GM18526 (cell line): ENCODE measurements around the gene CDC25C.

ENCODE experiments used
- POLR2A ChIP-seq: IDR thresholded peaks from 3 replicates; pipeline ENCODE4 v1.6.1; 2011; ENCODE audit not compliant: insufficient read length; ENCODE audit errors: extremely low read depth

The CDC25C gene

DNA sequence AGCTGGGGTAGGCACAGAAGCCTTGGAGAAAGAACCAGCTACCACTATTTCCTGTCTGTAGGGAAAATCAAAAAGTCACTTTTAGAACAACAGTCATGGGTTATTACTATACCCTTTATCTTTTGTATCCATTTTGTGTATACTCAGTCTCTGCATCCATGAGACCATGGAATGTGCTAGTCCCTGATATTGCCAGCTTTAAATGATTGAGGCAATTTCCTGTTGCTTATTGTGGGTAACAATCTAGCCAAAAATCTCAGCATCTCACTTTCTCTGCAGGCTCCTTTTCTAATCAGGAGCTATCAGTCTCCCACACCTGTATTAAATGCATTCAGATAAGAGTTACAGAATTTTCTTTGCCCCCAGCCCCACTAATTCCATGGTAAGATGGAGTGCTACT, 19.9 kb upstream of the CDC25C start:
- TF ChIP-seq POLR2A = no peak

DNA sequence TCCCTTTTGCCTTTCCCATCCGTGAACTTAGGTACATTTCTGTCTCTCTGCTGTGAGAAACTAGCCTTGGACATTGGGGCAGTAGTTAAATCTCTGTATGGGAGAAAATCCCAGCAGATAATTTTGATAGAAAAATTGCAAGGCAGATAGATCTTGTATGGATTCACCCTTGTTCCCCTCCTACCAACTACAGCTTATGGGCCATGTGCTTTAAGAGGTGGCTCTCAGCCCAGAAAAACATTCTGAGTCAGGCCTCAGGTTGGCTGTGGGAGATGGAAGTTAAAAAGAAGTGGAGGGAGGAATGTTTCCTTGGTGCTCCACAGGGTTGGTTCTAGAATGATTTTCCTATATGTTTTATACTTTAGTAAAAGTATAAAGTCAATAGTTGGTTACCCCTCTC, 19.5 kb upstream of the CDC25C start:
- TF ChIP-seq POLR2A = no peak

DNA sequence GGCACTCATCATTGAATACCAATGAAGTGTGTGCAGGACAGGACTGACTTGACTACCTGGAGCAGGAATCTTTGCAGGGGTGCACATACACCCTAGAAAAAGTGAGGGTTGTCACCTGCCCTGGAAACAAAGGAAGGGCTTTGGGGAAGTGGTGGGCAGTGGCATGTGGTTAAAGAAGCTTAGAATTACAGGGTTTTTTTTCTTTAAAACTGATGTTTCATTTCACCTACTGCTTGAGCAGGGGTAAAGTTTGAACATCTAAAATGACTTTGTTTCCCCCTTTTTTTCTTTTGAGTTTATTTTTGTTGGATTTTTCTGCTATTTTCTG, 18.9 kb upstream of the CDC25C start:
- no peak for TF ChIP-seq POLR2A

DNA sequence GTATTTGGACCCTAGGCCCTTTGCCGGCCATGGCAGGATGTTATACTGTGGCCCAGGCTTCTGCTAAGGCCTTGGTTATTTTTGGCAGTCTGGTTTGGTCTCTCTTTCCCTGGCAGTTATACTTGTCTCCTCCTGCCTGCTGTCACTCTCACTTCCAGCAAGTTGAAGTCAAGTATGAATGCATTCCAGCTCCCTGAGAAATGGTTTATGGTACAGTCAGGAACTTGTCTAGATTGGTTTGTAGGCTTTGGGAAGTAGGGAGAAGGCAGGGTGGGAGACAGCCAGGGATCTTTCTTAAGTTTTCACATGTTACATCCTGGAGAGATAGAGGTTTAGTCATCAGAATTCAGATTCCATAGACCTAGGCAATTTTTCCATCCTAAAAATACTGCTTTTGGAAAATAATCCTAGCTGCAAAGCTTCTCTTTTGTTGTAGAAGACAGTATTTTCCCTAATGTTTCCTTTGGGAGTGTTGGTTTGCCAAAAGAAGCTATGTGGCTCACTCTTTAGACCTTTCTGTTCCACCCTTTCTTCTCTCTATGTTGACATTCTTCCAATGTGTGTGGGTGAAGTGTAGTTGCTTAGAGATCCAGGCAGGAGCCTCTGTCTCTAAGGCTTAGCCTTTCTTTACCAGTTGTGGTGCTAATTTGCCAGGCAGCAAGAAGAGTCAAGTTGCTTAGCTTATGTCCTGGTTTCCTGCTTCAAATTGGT, 18.4 kb upstream of the CDC25C start:
- TF ChIP-seq POLR2A = no peak

DNA sequence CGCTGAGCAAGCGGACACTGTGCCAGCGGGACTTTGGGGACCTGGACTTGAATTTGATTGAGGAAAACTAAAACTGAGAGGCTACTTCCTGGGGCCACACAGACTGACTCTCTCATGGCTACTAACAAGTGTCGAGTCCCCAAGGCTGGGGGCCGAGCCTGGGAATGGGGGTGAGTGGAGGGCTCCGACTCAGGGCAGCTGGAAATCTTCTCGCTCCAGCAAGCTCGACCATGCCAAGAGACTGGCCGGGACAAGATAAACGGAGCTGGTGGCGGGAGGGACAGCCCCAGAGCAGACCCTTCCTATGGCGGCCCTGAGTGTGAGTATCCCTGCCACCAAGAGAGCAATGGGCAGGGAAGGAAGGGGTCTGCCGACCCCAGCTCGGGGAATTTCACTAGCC, 15.3 kb upstream of the CDC25C start:
- no peak for TF ChIP-seq POLR2A

DNA sequence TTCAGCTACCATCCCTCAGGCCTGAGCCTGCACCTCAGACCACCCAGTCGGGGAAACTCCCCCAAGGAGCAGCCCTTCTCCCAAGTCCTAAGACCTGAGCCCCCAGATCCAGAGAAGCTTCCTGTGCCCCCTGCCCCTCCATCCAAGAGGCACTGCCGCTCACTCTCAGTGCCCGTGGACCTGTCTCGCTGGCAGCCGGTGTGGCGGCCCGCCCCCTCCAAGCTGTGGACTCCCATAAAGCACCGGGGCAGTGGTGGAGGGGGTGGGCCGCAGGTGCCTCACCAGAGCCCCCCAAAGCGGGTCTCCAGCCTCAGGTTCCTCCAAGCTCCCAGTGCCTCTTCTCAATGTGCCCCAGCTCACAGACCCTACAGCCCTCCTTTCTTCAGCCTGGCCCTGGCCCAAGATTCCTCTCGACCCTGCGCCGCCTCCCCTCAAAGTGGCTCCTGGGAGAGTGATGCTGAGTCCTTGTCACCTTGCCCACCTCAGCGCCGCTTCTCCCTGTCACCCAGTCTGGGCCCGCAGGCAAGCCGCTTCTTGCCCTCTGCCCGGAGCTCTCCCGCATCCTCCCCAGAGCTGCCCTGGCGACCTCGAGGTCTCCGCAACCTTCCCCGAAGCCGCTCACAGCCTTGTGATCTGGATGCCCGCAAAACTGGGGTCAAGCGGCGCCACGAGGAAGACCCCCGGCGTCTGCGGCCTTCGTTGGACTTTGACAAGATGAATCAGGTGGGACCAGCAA, 13.5 kb upstream of the CDC25C start:
- no peak for TF ChIP-seq POLR2A

DNA sequence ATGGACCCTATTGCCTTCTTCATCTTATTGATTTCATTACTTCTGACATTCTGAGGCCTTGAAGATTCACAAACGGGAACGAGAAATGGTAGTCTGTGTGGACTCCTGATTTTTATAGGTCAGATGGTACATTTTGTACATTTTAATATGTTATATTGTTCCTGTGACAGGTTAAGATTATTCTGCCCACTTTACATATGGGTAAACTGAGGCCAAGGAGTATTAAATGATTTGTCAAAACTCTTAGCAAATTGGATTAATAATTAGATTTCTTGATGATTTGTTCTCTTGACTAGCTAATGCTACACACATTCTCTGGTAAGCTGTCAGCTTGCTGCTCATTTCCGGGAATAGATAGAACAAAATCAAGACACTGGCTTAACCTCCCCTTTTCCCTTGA, 8.4 kb upstream of the CDC25C start:
- no peak for TF ChIP-seq POLR2A

DNA sequence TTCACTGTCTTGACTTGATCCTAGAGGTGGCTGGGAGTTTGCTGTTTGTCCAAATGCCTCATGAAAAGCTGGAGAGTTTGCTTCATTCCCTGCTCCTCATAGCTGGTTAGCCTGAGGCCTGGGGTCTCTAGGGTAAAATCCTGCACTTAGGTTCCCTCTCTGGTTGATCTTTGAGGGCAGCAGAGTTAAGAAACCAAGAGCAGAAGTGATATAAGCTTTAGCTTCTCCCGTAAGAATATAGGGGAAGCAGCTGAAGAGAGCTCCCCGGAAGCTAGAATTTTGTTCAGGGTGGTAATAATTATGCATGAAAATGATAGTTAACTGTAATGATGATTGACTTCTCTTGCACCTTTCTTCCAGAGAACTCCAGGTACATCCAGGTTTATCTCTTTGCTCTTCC, 7.9 kb upstream of the CDC25C start:
- no peak for TF ChIP-seq POLR2A

DNA sequence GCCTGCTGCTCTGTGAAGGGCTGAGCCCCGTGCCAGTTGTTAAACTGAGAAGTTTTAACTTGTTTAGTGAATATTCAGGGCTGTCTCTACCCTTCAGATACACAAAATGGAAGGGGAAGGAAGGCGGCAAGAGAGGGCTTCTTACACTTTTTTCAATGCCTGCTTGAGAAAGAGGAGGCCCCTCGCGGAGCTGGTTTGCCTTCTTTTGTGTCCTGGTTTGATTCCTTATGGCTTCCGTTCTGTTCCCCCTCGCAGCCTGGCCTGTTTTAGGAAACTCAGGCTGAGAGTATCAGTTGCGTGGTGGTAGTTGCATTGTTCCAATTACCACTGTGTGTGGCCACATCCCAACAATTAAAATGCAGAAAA, 7.5 kb upstream of the CDC25C start:
- TF ChIP-seq POLR2A = no peak

DNA sequence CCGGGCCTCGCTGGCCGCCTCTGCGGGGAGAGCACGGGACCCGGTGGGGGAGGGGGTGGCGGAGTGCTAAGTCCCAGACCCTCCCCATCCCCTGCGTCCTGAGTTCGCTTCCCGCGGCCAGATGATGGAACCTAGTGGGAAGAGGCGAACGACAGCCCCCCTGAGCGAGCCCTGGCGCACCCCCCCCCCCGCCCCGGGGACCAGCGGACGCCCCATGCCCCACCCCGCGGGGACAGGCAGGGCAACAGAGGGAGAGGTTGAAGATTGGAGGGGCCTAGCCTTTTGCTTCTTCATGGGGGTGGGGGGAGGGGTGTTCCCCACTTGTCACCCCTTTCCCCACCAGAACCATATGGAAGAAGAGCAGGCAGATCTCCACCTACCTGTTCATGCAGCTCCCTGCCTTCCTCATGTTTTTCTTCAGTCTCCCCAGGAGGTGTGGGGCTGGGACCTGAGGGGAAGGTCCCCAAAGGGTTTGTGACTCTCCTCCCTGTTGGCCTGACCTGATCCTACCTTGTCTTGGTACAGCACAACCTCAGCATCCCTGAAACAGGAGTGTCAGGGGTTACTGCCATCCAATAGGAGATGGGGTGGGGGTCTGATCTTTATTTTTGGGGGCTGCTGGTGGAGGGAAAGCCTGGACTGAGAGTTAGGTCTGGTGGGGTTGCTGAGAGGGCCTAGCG, 6.9 kb upstream of the CDC25C start:
- TF ChIP-seq POLR2A = no peak

DNA sequence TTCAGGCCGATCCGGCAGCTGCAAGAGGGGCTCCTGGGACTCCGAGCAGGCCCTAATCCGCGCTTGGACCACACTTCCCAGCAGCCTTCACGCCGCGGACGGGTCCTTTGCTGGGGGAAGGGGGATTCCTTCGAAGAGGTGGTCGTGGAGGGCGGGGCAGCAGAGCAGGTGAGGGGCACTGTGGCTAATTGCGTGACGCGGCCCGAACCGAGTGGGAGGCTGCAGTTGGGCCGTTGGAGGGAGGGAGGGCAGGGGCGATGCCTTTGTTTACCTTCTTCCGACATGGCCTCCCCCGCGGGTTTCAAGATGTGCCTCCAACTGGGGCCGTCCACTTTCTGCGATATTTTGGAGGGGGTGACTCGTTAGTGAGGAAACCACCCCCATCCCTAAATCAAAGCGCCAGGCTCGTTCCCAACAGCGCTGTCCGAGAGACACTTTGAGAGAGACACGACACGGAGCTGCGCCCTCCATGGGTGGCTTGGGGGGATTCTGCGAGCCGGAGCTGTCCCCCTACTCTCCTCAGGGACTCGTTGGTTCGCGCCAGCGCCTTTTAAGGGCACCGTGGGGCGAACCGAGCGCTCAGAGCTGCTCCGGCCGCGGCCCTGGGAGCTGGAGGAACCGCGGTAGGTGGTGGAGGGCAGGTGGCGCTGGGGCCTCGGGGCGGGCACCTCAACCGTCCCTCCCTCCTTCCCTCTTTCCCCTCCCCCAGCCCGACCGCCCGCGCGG, 6.2 kb upstream of the CDC25C start, which contains the start of gene FAM53C:
TSS of gene FAM53C (plus strand) at position 582 of the 726 bp plus-strand sequence. CDS start 3,070 bp downstream, outside the sequence.
- peak; percentile 100 for TF ChIP-seq POLR2A

DNA sequence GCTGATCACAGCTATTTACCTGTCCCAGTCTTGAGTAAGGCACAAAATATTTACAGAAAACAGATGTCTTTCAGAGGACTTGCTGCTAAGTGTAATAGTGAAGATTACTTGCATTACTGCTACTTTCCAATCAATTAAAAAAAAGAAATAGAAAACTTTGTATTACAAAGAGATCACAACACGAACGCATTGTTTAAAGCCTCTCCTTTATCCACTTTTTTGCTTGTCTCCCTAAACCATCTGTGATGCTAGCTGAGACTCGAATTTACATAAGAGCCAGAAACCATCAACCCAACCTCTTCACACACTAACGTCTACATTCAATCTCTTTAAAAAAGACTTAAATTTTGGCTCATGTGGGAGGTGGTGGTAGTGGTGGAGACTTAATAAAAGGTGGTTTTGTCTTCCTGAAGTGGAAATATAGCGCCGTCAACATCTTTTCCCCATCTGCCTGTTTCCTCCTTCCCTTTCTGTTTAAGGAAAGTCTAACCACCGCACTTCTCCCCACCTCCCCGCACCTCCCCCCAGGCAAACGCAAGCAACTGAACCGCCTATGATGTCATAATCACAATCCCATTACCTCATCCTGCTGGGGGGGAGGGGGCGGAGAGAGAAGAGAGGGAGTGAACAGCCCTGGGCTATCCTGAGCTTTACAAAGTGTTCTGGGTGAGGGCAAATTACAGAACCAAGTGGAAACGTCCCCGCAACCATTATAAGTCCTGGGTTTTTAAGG, 5.5 kb upstream of the CDC25C start:
- TF ChIP-seq POLR2A = no peak

DNA sequence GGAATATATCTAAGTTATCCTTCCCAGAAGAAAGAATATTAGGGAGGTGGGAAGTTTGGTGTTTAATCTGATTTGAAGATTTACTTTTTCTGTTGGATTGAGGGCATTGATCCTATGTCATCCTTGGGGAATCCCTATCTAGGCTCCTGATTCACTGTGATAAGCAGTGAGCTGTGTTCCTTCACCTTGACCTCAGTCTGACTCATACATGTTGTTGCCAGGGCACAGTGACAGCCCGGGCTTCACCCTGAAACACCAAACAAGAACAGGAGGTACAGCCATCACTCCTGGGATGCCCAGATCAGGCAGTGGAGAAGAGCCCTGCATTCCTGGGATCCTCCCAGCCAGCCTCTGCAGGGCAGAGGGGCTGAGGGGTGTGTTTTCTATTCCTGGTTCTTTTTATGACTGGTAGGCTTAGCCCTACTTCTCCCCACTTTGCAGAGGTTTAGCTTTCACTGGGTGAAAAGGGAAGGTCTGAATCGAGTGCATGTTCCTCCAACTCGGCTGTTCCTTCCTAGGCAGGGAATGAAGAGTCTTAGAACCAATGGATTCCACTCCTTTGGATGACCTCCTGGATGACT, 3.4 kb upstream of the CDC25C start:
- TF ChIP-seq POLR2A = no peak

DNA sequence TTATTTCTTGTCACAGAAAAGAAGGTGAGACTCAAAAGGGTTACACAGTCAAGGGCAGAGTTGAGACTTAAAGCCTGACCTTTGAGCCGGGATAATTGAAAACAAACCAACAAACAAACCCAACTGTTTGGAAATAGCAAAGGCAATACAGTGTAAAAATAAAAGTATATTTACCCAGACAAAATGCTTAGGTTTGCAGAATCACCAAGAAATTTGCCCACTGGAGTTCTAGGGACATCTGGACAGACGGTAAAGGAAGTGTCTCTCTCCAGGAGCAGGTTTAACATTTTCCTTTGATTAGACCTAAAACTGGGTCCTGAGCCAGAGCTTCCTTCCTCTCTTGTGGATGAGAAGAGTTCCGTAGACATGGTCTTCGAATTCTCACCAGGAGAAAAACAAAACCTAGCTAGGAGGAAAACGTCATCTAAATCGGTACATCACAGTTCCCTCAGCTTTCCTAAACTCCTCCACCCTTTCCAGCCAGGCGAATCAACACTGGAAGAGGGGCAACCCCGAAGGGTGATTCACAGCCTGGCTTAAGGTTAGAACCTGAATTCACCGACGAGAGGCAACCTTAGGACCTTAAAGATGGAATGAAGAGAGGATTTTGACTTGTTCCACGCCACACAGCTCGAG, 673 bp downstream of the CDC25C start:
- no peak for TF ChIP-seq POLR2A
